ENCODE measurements around the gene IL16. TPM values are rescaled to one million over a fixed set of nuclear protein-coding genes. Genes with fewer than 3 reads are reported as not detected.

The IL16 gene
- polyA plus RNA-seq, 1 donor (not counting 4 experiments of a cell fraction or from before 2014, with no cell fraction given) = not detected

DNA sequence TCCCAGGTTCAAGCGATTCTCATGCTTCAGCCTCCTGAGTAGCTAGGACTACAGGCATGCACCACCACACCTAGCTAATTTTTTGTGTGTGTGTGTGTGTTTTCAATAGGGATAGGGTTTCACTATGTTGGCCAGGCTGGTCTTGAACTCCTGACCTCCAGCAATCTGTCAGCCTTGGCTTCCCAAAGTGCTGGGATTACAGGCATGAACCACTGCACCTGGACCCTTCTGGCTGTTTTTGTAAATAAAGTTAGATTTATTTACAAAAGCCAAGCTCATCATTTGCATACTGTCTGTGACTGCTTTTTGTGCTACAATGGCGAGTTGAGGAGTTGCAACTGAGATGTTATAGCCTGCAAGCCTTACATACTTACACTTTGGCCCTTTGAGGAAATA is 28.6 kb upstream of the IL16 start:
- Histone ChIP-seq H3K4me3 (ENCODE audit: control insufficient read depth in 2 of 3, extremely low read depth in 1 of 3, insufficient read depth in 2 of 3, low read depth in 1 of 3, low read length in 3 of 3) (no peak overlapping the region), H3K9me1 (ENCODE audit: control insufficient read depth, extremely low read depth, insufficient read depth, low read length) (no peaks in the 10 kb centered on the region), H3K79me2 (ENCODE audit: control insufficient read depth, insufficient read depth, low read length) (no peaks in the 10 kb centered on the region), H3K27ac (ENCODE audit: control insufficient read depth, insufficient read depth, low read length) (no peak overlapping the region), H3K4me2 (ENCODE audit: control insufficient read depth, extremely low read depth, insufficient read depth, low read depth, low read length) (no peak overlapping the region), H4K20me1 (ENCODE audit: control insufficient read depth, extremely low read depth, insufficient read depth, low read length) (no peaks in the 10 kb centered on the region), H3K9ac (ENCODE audit: control insufficient read depth, extremely low read depth, insufficient read depth, low read length) (no peak overlapping the region), H3K9me3 (ENCODE audit: control insufficient read depth, low read depth, low read length) (no peaks in the 10 kb centered on the region), H2AFZ (ENCODE audit: control insufficient read depth, low read length) (no peak overlapping the region), H3K36me3 (ENCODE audit: control insufficient read depth in 2 of 2, extremely low read depth in 1 of 2, insufficient read depth in 2 of 2, low read length in 2 of 2) (no peaks in the 10 kb centered on the region), H3K27me3 (ENCODE audit: control insufficient read depth, extremely low read depth, insufficient read depth, low read length) (no peaks in the 10 kb centered on the region), H3K4me1 (ENCODE audit: control insufficient read depth, extremely low read depth, insufficient read depth, low read length) (no peaks in the 10 kb centered on the region)
- FAIRE-seq (no peak), DNase-seq (ENCODE audit: low read depth, low spot score) (no peak)
- dilution Hi-C loops (cut with MboI; ENCODE audit: extremely low pct_ligation_motif_present, low sequenced_read_pairs) = no loop called here
- TF ChIP-seq EZH2 (IDR thresholded peaks at IDR 0.05; ENCODE audit: low read length) (no peak), CTCF (optimal IDR thresholded peaks at IDR 0.05 in 1 of 3, IDR thresholded peaks at IDR 0.05 in 1 of 3, conservative IDR thresholded peaks at IDR 0.05 in 1 of 3; ENCODE audit: extremely low read depth in 1 of 3, insufficient read depth in 2 of 3, low read length in 3 of 3) (no peak)

GRCh38 chr15:81168644-81169043 is 28.0 kb upstream of the IL16 start:
- H3K9ac ChIP-seq (ENCODE audit: control insufficient read depth, extremely low read depth, insufficient read depth, low read length) = no peak overlapping the region
- no peaks in the 10 kb centered on the region for H3K9me3 ChIP-seq (ENCODE audit: control insufficient read depth, low read depth, low read length)
- H3K4me2 ChIP-seq (ENCODE audit: control insufficient read depth, extremely low read depth, insufficient read depth, low read depth, low read length) = no peak overlapping the region
- no peaks in the 10 kb centered on the region for H4K20me1 ChIP-seq (ENCODE audit: control insufficient read depth, extremely low read depth, insufficient read depth, low read length)
- no peaks in the 10 kb centered on the region for H3K79me2 ChIP-seq (ENCODE audit: control insufficient read depth, insufficient read depth, low read length)
- no peak overlapping the region for H2AFZ ChIP-seq (ENCODE audit: control insufficient read depth, low read length)
- dilution Hi-C loops (cut with MboI; ENCODE audit: extremely low pct_ligation_motif_present, low sequenced_read_pairs) = no loop called here
- TF ChIP-seq EZH2 (IDR thresholded peaks at IDR 0.05; ENCODE audit: low read length) = no peak
- TF ChIP-seq CTCF (optimal IDR thresholded peaks at IDR 0.05 in 1 of 3, IDR thresholded peaks at IDR 0.05 in 1 of 3, conservative IDR thresholded peaks at IDR 0.05 in 1 of 3; ENCODE audit: extremely low read depth in 1 of 3, insufficient read depth in 2 of 3, low read length in 3 of 3) = no peak
- no peaks in the 10 kb centered on the region for H3K9me1 ChIP-seq (ENCODE audit: control insufficient read depth, extremely low read depth, insufficient read depth, low read length)
- no peaks in the 10 kb centered on the region for H3K4me1 ChIP-seq (ENCODE audit: control insufficient read depth, extremely low read depth, insufficient read depth, low read length)
- H3K4me3 ChIP-seq (ENCODE audit: control insufficient read depth in 2 of 3, extremely low read depth in 1 of 3, insufficient read depth in 2 of 3, low read depth in 1 of 3, low read length in 3 of 3) = no peak overlapping the region
- no peak overlapping the region for H3K27ac ChIP-seq (ENCODE audit: control insufficient read depth, insufficient read depth, low read length)
- no peak for DNase-seq (ENCODE audit: low read depth, low spot score)
- no peaks in the 10 kb centered on the region for H3K36me3 ChIP-seq (ENCODE audit: control insufficient read depth in 2 of 2, extremely low read depth in 1 of 2, insufficient read depth in 2 of 2, low read length in 2 of 2)
- no peaks in the 10 kb centered on the region for H3K27me3 ChIP-seq (ENCODE audit: control insufficient read depth, extremely low read depth, insufficient read depth, low read length)
- no peak for FAIRE-seq

All from keratinocyte (primary cell).